GM23248 (cell line): ENCODE results near the gene CDR2.

Experiments
- EZH2 ChIP-seq: fragments of 200-600 bp; sonication (generic); IDR thresholded peaks from 2 replicates; pipeline ENCODE4 v1.6.1; 2018; ENCODE audit warnings: antibody characterized with exemption, mild to moderate bottlenecking; ENCODE audit not compliant: insufficient read depth, poor library complexity, severe bottlenecking
- EZH2phosphoT487 ChIP-seq: fragments of 200-600 bp; sonication (generic); IDR thresholded peaks from 2 replicates; pipeline ENCODE4 v1.6.1; 2018; ENCODE audit warnings: antibody characterized with exemption, moderate library complexity, mild to moderate bottlenecking, low read depth; ENCODE audit not compliant: insufficient read depth

GRCh38 chr16:22324787-22325597, 49.4 kb downstream of the CDR2 start:
- TF ChIP-seq EZH2: no peak
- TF ChIP-seq EZH2phosphoT487: no peak
